GM03348 (cell line): ENCODE data around the gene RERE.
"Not testable (repeated sequence)": the region's sequence is repeated elsewhere in the genome, so short reads cannot be mapped to it uniquely, and the experiment has no call there.

Source experiments
- DNase-seq: peaks from one replicate; pipeline ENCODE4 v3.0.0; 2012; ENCODE audit warnings: low spot score

The RERE gene

GRCh38 chr1:8602471-8603219, 214.8 kb downstream of the RERE start:
- no peak for DNase-seq

DNA sequence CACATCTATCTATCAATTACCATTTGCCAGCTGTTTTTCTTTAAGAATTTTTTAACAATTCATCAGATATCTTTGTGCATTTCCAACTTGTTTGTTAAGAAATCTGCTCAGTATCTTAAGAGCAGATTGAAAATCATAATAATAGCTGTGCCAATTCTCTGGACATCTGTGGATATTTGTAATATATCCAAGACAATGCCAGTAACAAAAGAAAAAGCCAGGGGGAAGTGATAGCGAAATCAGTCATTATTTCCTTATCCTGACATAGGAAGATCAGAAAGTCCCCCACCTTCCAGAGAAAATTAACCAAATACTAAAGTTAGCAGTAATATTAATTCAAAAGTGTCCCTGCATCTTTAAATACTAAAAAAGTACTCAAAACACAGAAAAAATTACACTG, 217.1 kb downstream of the RERE start:
- DNase-seq, result peak; percentile 19

DNA sequence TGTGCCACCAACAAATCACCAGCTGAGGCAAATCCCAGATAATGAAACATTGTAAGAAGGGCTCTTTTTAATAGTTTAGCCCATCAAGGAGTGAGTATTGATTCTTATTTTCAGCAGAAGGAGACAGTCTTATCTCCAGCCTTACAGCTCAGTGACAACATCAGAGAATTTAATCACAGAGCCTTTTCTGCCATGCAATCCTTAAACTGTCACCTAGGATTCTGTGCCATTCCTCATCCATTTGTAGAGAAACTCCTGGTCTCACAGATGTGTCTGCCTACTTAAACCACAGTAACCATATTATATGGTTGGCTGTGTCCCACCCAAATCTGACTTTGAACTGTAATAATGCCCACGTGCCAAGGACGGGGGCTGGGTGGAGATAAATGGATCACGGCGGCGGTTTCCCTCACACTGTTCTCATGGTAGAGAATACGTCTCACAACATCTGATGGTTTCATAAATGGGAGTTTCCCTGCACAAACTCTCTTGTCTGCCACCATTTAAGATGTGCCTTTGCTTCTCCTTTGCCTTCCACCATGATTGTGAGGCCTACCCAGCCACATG, 217.7 kb downstream of the RERE start:
- no peak for DNase-seq

GRCh38 chr1:8598783-8599182, 218.7 kb downstream of the RERE start:
- no peak for DNase-seq

DNA sequence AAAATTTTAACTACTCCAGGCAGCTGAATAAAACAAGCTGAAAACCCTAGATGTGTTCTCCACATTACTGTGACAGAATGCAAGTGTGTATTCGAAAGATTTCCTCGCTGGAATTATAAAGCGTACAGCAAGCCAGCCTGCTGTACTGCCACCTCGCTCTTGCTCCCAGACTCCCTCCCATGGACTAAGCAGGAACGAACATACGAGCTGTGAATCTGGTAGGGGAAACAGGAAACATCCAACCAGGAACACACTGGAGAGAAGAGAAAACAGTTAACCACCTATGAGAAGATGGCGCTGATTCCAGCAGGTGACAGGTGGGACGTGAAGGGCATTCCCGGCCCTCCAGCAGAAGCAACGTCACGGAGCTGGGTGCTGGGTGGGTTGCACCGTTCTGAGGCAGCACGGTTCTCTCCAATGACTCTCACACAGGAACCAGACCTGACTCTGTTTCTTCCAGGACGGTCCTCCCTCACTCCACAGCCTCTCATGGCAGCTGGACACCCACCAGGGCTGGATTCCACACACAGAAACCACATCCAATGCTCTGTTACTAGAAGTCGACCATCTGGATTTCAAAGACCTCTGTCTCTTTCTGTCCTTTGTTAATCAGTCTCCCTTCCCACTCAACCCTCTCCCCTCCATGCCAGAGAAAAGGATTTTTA, 219.2 kb downstream of the RERE start:
- peak; percentile 74 for DNase-seq

- peak; percentile 17 for DNase-seq
Measured at GRCh38 chr1:8597455-8597854, 220.0 kb downstream of the RERE start.

DNA sequence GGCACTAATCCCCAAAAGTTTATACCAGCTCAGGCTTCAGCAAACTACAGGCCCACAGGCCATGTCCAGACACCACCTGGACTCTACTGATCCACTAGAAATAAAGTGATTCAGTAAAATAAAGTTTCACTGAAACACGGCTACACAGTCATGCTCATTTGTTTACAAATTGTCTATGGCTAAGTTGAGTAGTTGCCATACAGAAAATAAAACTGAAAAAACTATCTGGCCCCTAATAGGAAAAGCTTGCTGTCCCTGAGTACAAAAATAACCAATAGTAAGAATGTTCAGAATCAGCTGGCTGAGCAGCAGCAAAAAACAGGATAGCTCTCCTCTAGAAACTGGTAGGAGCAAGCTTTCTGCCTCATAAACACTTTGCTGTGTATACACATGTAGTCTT, 221.5 kb downstream of the RERE start:
- DNase-seq, result no peak

GRCh38 chr1:8595332-8595731, 222.1 kb downstream of the RERE start:
- no peak for DNase-seq

- DNase-seq, result not testable (repeated sequence)
Measured at GRCh38 chr1:8593292-8593691, 224.1 kb downstream of the RERE start.

DNA sequence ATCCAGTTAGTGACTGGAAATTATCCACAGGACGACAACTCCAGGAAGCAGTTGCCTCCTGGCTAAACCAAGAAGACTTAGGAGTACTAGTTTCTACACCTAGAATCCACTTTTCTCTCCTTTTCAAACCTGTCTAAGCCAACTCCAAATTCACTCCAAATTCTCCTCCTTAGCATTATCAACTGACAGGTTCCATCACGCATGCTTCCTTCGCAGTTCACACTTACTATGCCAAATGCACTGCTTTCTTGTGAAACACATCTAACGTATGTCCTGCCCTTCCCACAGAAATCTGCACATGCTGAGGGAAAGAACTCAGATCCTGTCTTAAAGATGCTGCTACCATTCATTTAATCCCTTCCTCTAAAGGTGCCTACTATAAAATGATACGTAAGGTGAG, 225.9 kb downstream of the RERE start:
- no peak for DNase-seq

DNA sequence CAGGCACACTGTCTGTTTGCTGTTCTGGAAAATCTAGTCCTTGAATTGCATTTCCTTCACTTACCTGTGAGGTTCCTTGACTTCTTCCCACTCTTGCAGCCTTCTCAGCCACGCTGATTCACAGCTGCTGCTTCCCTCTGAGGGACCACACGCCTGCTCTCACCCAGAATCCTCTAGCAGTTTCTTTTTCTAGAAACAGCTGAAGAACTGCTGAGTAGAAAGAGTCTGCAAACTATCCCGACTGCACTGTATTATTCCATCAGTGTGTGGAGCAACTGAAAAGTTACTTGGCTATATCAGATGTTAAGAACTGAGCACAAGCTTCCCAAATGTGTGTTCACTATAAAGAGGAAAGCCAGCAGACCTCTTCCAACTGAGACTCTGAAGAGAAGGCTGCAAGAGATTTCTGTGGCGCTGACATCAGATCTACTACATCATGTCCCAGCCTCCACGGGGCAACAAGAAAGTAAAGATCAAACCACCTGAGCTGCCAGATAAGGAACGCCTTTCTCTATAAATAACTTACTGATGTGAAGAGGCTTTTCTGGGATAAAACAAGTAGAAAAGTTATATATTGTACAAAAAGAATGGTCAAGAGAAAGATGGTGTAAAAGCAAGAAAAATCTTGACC, 226.6 kb downstream of the RERE start:
- peak; percentile 24 for DNase-seq

- no peak for DNase-seq
Measured at GRCh38 chr1:8589571-8589970, 227.9 kb downstream of the RERE start.

DNA sequence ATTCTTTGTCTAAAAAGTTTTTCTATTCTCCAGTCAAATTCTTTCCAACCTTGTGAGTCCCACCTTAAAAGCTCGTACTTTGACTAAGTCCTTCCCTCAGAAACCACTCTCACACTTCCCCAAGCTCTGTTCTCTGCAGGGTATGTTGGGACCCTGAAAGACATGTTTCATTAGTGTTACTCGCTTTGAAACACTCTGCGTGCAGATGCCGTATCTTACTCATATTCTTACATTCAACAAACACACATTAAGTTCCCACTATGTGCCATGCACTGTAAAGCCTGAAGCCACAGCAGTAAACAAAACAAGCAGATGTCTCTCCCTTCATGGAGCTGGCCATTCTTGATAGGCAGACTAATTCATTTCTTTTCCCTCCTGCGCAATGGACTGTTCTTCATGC, 229.7 kb downstream of the RERE start:
- no peak for DNase-seq

DNA sequence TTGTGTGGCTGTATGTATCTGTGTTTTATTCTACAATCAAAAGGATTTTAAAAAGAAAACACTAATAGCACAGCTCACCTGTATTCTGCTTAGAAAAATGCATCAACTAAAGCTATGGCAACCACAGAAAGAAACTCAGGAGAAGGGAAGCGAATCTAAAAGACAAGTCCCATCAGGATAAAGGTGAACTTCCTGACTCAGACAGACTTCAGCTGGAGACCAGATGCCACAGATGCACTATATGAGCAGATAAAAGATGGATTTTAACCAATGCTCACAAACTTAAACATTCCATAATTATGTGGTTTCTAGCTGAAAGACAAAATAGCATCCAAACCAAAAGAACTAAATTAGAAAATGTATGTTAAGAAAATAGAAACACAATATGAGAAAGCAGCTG, 231.0 kb downstream of the RERE start:
- no peak for DNase-seq

DNA sequence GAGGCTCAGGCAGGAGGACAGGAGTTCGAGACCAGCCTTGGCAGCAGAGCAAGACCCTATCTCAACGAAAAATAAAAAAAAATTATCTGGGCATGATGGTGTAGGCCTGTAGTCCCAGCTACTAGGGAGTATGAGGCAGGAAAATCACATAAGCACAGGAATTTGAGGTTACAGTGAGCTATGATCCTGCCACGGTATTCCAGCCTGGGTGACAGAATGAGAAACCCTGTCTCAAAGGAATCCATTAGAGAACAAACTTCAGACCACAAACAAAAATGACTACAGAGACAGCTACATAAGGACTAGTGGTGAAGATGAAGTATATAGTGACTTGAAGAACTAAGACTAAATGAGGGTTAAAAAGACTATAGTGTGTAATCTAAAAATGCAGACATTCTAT, 233.1 kb downstream of the RERE start:
- no peak for DNase-seq

- DNase-seq, result no peak
Measured at GRCh38 chr1:8583031-8583430, 234.4 kb downstream of the RERE start.

DNA sequence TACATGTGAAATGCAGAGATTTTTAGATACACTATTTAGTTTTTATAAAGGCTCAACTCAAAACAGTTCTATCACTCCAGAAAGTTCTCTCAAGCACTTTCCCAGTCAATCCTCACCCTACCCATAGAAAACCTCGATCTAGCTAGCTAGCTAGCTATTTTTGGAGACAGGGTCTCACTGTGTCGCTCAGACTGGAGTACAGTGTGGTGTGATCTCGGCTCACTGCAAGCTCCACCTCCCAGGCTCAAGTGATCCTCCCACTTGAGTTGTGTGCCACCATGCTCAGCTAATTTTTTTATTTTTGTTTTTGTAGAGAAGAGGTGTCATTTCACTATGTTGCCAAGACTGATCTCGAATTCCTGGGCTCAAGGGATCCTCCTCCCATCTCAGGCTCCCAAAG, 236.9 kb downstream of the RERE start:
- DNase-seq, result no peak

DNA sequence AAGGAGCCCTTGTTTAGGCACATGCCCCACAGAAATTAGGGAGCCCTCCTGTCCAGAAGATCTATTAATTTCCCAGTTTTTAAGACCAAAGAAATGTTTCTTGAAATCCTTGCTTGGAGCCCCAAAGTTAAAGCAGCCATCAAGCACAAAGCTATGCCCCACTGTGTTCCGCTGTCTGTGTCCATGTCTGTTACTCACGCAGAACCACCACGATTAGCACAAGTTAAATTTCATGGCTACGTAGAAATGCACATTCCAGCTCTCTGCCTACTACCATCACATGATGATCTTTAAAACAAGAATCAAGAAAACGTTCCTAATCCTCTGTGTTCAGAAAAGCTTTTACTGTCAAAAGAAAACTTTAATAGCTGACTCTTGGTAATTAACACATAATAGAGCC, 238.5 kb downstream of the RERE start:
- DNase-seq, result no peak

DNA sequence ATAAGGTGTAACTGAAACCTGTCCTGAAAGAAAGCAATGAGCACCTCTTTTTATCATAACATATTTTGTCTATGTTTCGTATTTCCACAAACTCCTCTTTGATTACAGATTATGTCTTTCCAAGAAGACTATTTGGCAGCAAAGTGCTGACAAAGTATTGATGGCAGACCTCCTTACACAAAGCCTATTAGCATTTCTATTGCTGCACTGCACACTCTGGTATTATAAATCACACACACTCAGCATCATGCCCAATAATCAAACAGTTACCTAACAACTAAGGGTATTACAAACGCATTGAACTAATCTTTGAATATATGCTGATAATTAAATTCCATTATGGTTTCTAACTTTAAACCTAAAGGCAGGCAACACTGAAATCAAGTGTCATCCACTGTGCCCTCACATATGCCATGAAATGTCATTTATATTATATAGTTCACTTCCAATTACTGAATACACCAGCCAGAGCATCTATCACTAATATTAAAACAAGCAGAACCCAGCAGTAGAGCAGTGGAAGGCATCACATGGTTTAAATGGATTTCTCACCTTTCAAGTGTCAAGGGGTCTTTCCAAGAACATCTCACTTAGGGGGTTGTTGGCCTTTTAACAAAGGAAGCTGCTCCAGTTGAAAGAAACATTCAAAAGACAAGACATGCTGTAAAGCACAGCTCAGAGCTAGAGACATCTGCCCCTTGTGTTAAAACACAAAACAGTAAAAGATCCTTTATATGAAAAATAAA, 239.1 kb downstream of the RERE start:
- no peak for DNase-seq

- DNase-seq, result no peak
Measured at GRCh38 chr1:8574985-8575384, 242.5 kb downstream of the RERE start.

GRCh38 chr1:8572106-8572505, 245.3 kb downstream of the RERE start:
- DNase-seq, result no peak

GRCh38 chr1:8571200-8571984, 246.0 kb downstream of the RERE start:
- peak; percentile 41 for DNase-seq
